ENCODE measurements around the gene LIMCH1.

DNA sequence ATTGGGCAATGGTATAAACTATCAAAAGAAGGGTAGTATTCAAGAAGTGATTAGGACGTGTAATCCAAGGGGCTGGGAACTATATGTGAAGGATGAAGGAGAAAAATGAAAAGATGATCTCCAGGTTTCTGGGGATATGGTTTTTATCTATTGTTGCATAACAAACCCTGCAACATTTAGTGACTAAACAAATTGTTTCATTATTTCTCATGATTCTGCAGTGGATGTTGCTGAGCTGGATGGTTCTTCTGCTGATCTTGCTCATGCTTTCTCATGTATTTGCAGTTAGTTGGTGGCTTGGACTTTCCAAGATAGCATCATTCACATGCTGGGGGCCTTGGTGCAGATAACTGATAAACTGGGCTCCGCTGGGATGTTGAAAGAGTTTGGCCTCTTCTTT, 181.5 kb downstream of the LIMCH1 start:
- TF ChIP-seq POLR2AphosphoS5 (IDR thresholded peaks at IDR 0.05; ENCODE audit: low read depth, low read length) (no peak), REST (IDR thresholded peaks at IDR 0.05; ENCODE audit: insufficient read depth in 1 of 2, low read depth in 2 of 2, low read length in 2 of 2) (no peak), TAF1 (IDR thresholded peaks at IDR 0.05; ENCODE audit: borderline replicate concordance, insufficient read depth, low read length) (no peak)

All from PFSK-1 (cell line).